Thyroid gland (tissue), 4 donors: Measurements from ENCODE around the gene PASK. TPM values are rescaled to one million over a fixed set of nuclear protein-coding genes. Genes with fewer than 3 reads are reported as not detected.

ENCODE experiments used
- DNase-seq, 2 donors: peaks; one replicate each; pipeline ENCODE4 v3.0.0-alpha.2; 2019
- H3K27ac ChIP-seq, 3 donors: fragments of 200-600 bp; sonication (generic); 1 replicate in 2 of 3; 2 replicates in 1 of 3; pipeline ENCODE4 v1.5.1; 2016 to 2019; ENCODE audit warnings: mild to moderate bottlenecking in 1 of 3, moderate library complexity in 1 of 3
- H3K27me3 ChIP-seq: fragments of 200-600 bp; sonication (generic); one replicate; pipeline ENCODE4 v1.5.1; 2019
- H3K36me3 ChIP-seq, 2 donors: fragments of 200-600 bp; sonication (generic); one replicate each; pipeline ENCODE4 v1.5.1; 2016 to 2019
- H3K4me1 ChIP-seq, 2 donors: fragments of 200-600 bp; sonication (generic); one replicate each; pipeline ENCODE4 v1.5.1; 2017 to 2019
- H3K4me3 ChIP-seq, 3 donors: fragments of 200-600 bp; sonication (generic); replicated peaks in 1 of 3; 1 replicate in 2 of 3; 2 replicates in 1 of 3; pipeline ENCODE4 v1.5.1; 2016; ENCODE audit warnings: mild to moderate bottlenecking in 1 of 3
- H3K9me3 ChIP-seq: fragments of 200-600 bp; sonication (generic); one replicate; pipeline ENCODE4 v1.5.1; 2017
- CTCF ChIP-seq, 6 experiments: fragments of 200-600 bp in 3 of 6; fragments of 450-650 bp in 3 of 6; sonication (generic) in 3 of 6; IDR thresholded peaks; one replicate each; pipeline ENCODE4 v1.5.1; 2016 to 2019; ENCODE audit warnings: antibody characterized with exemption in 6 of 6, mild to moderate bottlenecking in 2 of 6, inconsistent platforms in 1 of 6, moderate library complexity in 1 of 6
- POLR2A ChIP-seq, 2 donors: fragments of 450-650 bp; IDR thresholded peaks; one replicate each; pipeline ENCODE4 v1.6.1; 2017; ENCODE audit warnings: antibody characterized with exemption in 2 of 2, mild to moderate bottlenecking in 2 of 2, moderate library complexity in 1 of 2
- WGBS, 2 donors: methylation state at CpG; one replicate each; pipeline ENCODE4 v1.1.5; 2017; 5-methylcytosine and 5-hydroxymethylcytosine counted together
- intact Hi-C: fragments of 100-400 bp; cut with DNase I; formaldehyde crosslinking; loops from one replicate; pipeline ENCODE4 v1.15.1; 2023
- total RNA-seq, 4 donors: library from RNA; depleted of rRNA; stranded (reverse); fragments of >200 nt; gene quantifications; one replicate each; pipeline ENCODE4 v1.2.3, GENCODE V29; 2016

PASK gene
- total RNA-seq, 4 donors from 2014 or later, result 7.0 to 29.4 (median 20.8) TPM

DNA sequence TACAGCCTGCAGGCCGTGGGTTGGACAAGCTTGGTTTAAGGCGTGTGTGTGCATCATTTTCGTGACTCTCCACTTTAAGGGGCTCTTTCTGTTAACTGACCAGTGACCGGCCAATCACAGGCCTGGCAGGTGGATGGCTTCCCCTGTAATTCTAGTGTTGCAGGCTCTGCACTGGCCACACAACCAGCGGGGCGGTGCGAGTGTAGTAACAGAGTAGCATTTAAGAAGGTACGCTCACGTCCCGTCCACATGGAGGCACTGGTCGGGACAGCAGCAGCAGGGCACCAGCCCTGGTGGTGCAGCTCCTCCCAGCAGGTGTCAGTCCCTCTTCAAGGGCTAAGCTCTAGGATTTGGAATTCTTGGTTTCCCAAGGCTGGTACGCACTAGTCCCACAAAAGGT lies 31.2 kb upstream of the PASK start:
- Histone ChIP-seq H3K4me3 (no peak overlapping the region), H3K27ac (no peak overlapping the region), H3K4me1 (no peaks in the 10 kb centered on the region), H3K36me3 (peaks cover 6 to 17% of the 10 kb centered on the region in 2 donors), H3K27me3 (no peaks in the 10 kb centered on the region), H3K9me3 (no peaks in the 10 kb centered on the region)
- DNase-seq, result no peak
- intact Hi-C loops, result no loop called here
- no peak for TF ChIP-seq CTCF (IDR thresholded peaks at IDR 0.05)
- WGBS, 2 donors, result 91 to 95% methylated on average over 9 to 11 of the region's 12 CpGs

- Histone ChIP-seq H3K27me3 (no peaks in the 10 kb centered on the region), H3K27ac (no peak overlapping the region), H3K9me3 (no peaks in the 10 kb centered on the region), H3K4me3 (no peak overlapping the region), H3K36me3 (peaks cover 6 to 20% of the 10 kb centered on the region in 2 donors), H3K4me1 (no peaks in the 10 kb centered on the region)
- no peak for TF ChIP-seq CTCF (IDR thresholded peaks at IDR 0.05)
- TF ChIP-seq POLR2A (IDR thresholded peaks at IDR 0.05), result no peak
- WGBS, 2 donors, result 91 to 94% methylated on average over 4 of the region's 4 CpGs
- intact Hi-C loops, result no loop called here
- DNase-seq, result no peak
These were observed 30.6 kb upstream of the PASK start for GRCh38 chr2:241179899-241180298.

GRCh38 chr2:241178961-241179360 lies 29.7 kb upstream of the PASK start:
- Histone ChIP-seq H3K4me3 (no peak overlapping the region), H3K27ac (no peak overlapping the region), H3K9me3 (no peaks in the 10 kb centered on the region), H3K27me3 (no peaks in the 10 kb centered on the region), H3K4me1 (no peaks in the 10 kb centered on the region), H3K36me3 (peaks cover 6 to 20% of the 10 kb centered on the region in 2 donors)
- intact Hi-C loops, result no loop called here
- 87 to 94% methylated on average over 4 of the region's 4 CpGs for WGBS, 2 donors
- TF ChIP-seq POLR2A (IDR thresholded peaks at IDR 0.05) (no peak), CTCF (IDR thresholded peaks at IDR 0.05) (no peak)
- DNase-seq, result no peak

DNA sequence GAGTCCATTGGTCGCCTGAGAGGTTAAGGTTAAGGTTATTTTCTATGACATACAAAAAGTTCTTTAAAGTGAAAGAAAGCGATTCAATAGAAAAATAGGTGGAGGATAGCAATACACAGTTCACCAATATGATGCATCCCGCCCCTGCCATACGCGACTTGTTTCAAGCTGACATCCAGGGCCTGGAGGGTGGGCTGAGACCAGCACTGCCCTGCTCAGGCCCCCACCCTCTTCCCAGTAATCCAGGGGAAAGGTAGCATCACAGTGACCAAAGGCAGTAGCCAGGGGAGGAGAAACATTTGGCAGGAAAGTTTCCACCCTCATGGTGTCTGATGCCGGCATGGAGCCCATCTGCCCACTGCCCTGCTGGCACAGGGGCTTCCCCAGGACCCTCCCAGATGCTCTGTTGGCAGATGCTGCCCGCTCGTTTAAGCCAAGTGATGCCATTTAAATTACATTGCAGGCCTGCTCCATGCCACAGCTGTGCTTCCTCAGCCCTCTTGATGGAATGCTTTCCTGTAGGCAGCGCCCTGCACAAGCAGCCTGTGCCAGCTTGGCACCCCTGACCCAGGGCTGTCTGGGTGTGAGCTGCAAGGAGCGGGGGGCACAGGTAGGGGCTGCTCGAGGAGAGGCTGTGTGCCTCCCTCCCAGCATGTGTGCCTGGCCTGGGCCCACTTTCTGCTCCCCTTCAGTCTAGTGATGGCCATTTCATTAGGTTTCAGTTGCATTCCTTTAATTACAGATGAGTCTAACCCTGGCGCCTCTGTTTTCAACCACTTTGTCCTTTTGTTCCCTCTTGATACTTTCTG lies 28.5 kb upstream of the PASK start:
- 97% methylated on average over 11 to 12 of the region's 12 CpGs for WGBS, 2 donors
- TF ChIP-seq POLR2A (IDR thresholded peaks at IDR 0.05), result no peak
- H3K36me3 ChIP-seq, result peaks cover 6 to 14% of the 10 kb centered on the region in 2 donors
- no peak for DNase-seq
- intact Hi-C loops, result no loop called here
- no peaks in the 10 kb centered on the region for H3K27me3 ChIP-seq
- H3K4me3 ChIP-seq, result no peak overlapping the region
- H3K27ac ChIP-seq, result no peak overlapping the region
- no peaks in the 10 kb centered on the region for H3K4me1 ChIP-seq
- H3K9me3 ChIP-seq, result no peaks in the 10 kb centered on the region

GRCh38 chr2:241173557-241173956 lies 24.3 kb upstream of the PASK start:
- Histone ChIP-seq H3K36me3 (peaks cover 21 to 31% of the 10 kb centered on the region in 2 donors), H3K4me3 (no peak overlapping the region), H3K27me3 (no peaks in the 10 kb centered on the region), H3K27ac (no peak overlapping the region), H3K4me1 (no peaks in the 10 kb centered on the region), H3K9me3 (no peaks in the 10 kb centered on the region)
- intact Hi-C loops, result no loop called here
- TF ChIP-seq POLR2A (IDR thresholded peaks at IDR 0.05) (no peak), CTCF (IDR thresholded peaks at IDR 0.05) (no peak)
- WGBS, 2 donors, result 97 to 98% methylated on average over 2 of the region's 2 CpGs
- DNase-seq, result no peak
